Ovary (tissue), 9 donors: Measurements from ENCODE around the gene ARL17B. TPM values are rescaled to one million over a fixed set of nuclear protein-coding genes. Genes with fewer than 3 reads are reported as not detected.
"Not testable (repeated sequence)": the region's sequence is repeated elsewhere in the genome, so short reads cannot be mapped to it uniquely, and the experiment has no call there.

Experiments
- DNase-seq, 5 donors: peaks; one replicate each; pipeline ENCODE4 v3.0.0-alpha.2; 2019 to 2020
- H3K27ac ChIP-seq, 2 donors: fragments of 200-600 bp; one replicate each; pipeline versions ENCODE4 v1.5.1 to v1.8.0; 2019 to 2022
- H3K27me3 ChIP-seq: fragments of 200-600 bp; one replicate; pipeline ENCODE4 v1.8.0; 2022
- H3K36me3 ChIP-seq: fragments of 200-600 bp; sonication (generic); one replicate; pipeline ENCODE4 v1.5.1; 2019
- H3K4me1 ChIP-seq: one replicate; pipeline ENCODE4 v1.8.1; 2013; ENCODE audit warnings: mild to moderate bottlenecking, moderate library complexity; ENCODE audit not compliant: insufficient read depth
- H3K4me3 ChIP-seq: fragments of 200-600 bp; sonication (generic); one replicate; pipeline ENCODE4 v1.5.1; 2017
- H3K9me3 ChIP-seq, 2 donors: fragments of 200-600 bp in 1 of 2; sonication (generic) in 1 of 2; one replicate each; pipeline versions ENCODE4 v1.5.1 to v1.8.1; 2013 to 2019; ENCODE audit warnings: mild to moderate bottlenecking in 1 of 2, moderate library complexity in 1 of 2
- WGBS, 3 donors: extraction: QIAGEN DNeasy Blood & Tissue Kit in 1 of 3; methylation state at CpG; one replicate each; pipeline versions ENCODE4 v1.1.5 to v1.1.7; 2013 to 2017; 5-methylcytosine and 5-hydroxymethylcytosine counted together
- intact Hi-C, 4 donors: fragments of 100-400 bp; cut with DNase I; formaldehyde crosslinking; loops; one replicate each; pipeline versions ENCODE4 v1.11.0 to v1.15.1; 2022 to 2023
- polyA plus RNA-seq, 2 donors: library from polyadenylated mRNA; stranded (reverse); fragments of 200-250 nt in 1 of 2; fragments of 350-450 nt in 1 of 2; fragmentation: Illumina TruSeq in 1 of 2; extraction: RNeasy Lipid Tissue Mini Kit (QIAGEN cat#74804) in 1 of 2; gene quantifications; one replicate each; pipeline ENCODE4 v1.2.3, GENCODE V29; 2013 to 2014
- total RNA-seq, 7 donors: library from RNA; depleted of rRNA in 2 of 7; stranded (reverse); fragments of >200 nt in 2 of 7; fragmentation: NEBNext Ultra II Directional in 3 of 7; extraction: Animal tissue kit (Norgen Biotek cat#: 25700) in 3 of 7; gene quantifications; one replicate each; pipeline versions ENCODE4 v1.1.0 to v1.2.4, GENCODE V29; 2016 to 2023
- donor health status: DM: no; HTN: no; CAD: no; lungs with moderate emphysema.
- donor health status: DM: no; HTN: no; CAD: no.
- donor health status: Bipolar disorder and iron deficiency.
- donor health status: DM: yes; HTN: yes; CAD: no.
- donor health status: DM: no; HTN: no; CAD: no.
- donor health status: DM: yes; HTN: yes; CAD: no.

Gene ARL17B
- total and polyA plus RNA-seq, 9 donors: 4.7 to 26.6 (median 11.8) TPM

GRCh38 chr17:46372236-46373229 is 11.0 kb upstream of the ARL17B start:
- H3K9me3 ChIP-seq, intact Hi-C loops, H3K4me1 ChIP-seq, H3K27me3 ChIP-seq, DNase-seq, H3K4me3 ChIP-seq, H3K36me3 ChIP-seq, H3K27ac ChIP-seq: not testable (repeated sequence)
- WGBS, 3 donors: no CpG with 5 or more reads among the region's 95 CpGs

DNA sequence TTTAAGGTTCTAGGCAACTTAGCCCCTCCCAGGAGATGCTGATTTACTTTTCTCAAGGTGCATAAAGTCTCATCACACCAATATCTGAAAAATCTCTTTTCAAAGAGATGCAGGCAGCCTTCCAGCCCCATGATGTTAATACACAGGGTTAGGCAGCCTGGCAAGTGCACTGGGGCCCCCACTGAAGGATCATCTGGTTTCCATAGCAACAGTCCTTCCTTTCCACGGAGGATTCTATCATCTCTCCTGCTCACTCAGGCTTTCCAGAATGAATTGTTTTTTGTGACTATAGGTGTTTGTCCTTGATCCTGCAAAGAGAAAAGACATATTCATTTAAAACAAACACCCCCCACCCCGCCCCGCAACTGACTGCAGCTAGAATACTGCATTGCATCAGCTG is 6.0 kb upstream of the ARL17B start:
- H3K36me3 ChIP-seq, DNase-seq, H3K27me3 ChIP-seq, H3K9me3 ChIP-seq, H3K27ac ChIP-seq, H3K4me1 ChIP-seq, H3K4me3 ChIP-seq, intact Hi-C loops: not testable (repeated sequence)
- WGBS, 3 donors: no CpG with 5 or more reads among the region's 3 CpGs

- H3K36me3 ChIP-seq, H3K4me1 ChIP-seq, H3K9me3 ChIP-seq, H3K27ac ChIP-seq, H3K27me3 ChIP-seq, intact Hi-C loops, H3K4me3 ChIP-seq, DNase-seq: not testable (repeated sequence)
- no CpG with 5 or more reads among the region's 42 CpGs for WGBS, 3 donors
Measured at GRCh38 chr17:46361145-46361735, 326 bp downstream of the ARL17B start.

DNA sequence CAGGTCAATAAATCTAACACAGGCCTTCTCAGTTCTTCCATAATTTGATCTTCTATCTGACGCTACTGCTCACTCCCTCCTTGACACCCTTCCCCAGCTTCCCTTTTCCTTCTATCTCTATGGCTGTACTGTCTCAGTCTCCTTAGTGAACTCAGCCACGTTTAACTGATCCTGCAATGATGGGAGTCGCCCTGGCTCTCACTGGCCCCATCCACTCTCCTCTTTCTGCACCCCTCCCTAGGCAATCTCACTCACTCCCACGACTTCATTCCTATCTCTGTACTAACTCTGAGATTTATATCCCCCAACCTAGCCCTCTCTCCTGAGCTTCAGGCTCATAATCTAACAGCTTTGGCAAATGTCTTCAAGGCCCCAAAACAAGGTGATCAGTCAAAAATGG is 7.7 kb downstream of the ARL17B start:
- H3K27me3 ChIP-seq, DNase-seq, H3K4me1 ChIP-seq, H3K4me3 ChIP-seq, H3K36me3 ChIP-seq, H3K27ac ChIP-seq, intact Hi-C loops, H3K9me3 ChIP-seq: not testable (repeated sequence)
- no CpG with 5 or more reads among the region's 4 CpGs for WGBS, 3 donors

DNA sequence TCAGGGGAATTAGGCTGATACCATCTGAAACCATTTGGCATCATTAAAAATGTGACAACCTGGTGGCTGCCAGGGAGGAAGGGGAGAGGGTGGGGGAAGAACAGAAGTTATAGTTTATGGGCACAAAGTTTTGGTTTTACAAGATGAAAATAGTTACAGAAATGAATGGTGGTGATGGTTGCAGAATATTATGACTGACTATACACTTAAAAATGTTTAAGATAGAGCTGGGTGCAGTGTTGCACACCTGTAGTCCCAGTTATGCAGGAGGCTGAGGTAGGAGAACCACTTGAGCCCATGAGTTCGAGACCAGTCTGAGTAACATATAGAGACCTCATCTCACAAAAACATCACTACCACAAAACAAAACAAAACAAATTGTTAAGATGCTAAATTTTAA is 12.5 kb downstream of the ARL17B start:
- no CpG with 5 or more reads among the region's 1 CpG for WGBS, 3 donors
- H3K4me1 ChIP-seq, intact Hi-C loops: not testable (repeated sequence)

DNA sequence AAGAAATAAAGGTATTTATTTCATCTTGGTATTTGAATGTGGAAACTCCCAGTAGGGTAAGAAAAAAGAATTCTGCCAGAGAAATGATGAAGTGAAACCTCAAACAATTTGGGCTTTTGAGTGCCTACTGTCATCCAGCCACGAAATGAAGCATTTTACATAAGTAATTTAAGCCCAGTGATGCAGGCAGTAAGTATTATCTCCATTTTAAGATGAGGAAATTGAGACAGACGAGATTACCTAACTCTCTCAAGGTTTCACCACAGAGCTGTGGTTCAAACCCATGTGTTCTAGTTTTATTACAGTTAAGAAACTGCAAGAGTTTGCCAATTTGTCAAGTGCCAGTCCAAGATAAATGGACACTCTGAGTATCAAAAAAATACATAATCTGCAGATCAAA is 13.2 kb downstream of the ARL17B start:
- H3K27me3 ChIP-seq, H3K9me3 ChIP-seq, intact Hi-C loops, DNase-seq, H3K27ac ChIP-seq, H3K4me3 ChIP-seq, H3K4me1 ChIP-seq, H3K36me3 ChIP-seq: not testable (repeated sequence)
- WGBS, 3 donors: no CpG with 5 or more reads among the region's 2 CpGs

More for the DNA sequence above, 12.5 kb downstream of the ARL17B start:
- H3K4me3 ChIP-seq, H3K27ac ChIP-seq, DNase-seq, H3K36me3 ChIP-seq, H3K27me3 ChIP-seq, H3K9me3 ChIP-seq: not testable (repeated sequence)

DNA sequence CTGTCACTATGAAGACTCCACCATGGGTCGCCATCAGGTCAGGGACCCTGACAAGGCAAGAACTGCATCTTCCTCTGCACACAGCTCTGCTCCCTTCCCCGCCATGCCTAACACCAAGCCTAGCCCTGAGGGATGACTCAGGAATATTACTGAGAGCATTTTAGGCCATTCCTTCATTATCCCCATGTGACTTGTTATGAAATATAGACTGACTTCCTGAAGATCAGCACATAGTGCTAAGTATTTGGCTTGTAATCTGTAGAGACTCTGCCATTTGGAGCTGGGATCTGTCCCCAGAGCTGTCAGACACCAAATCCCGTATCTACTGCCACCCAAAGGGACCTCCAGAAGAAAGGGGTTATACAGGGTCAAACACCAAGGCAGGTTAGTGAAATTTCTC is 19.4 kb downstream of the ARL17B start:
- H3K4me1 ChIP-seq, H3K27ac ChIP-seq, H3K4me3 ChIP-seq, DNase-seq, H3K9me3 ChIP-seq, H3K27me3 ChIP-seq, H3K36me3 ChIP-seq, intact Hi-C loops: not testable (repeated sequence)
- no CpG with 5 or more reads among the region's 3 CpGs for WGBS, 3 donors

DNA sequence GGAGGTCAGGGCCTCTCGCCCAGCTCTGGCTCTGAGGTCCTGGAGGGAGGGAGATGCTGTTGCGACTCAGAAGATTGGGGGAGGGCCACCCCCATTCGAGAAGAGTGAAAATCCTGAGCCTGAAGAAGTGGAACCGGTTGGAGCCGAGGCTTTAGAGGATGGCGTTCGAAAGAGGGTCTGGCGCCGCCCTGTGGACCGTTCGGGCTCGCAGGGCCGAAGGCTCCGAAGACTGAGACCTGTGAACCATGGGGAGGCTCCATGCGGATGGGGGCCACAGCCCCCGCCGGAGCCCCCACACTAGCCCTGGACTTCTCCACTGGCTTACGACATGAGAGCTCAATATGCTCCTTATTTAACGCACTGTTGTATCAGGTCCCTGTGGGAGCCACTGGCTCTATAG is 20.3 kb downstream of the ARL17B start:
- DNase-seq, H3K27ac ChIP-seq, H3K9me3 ChIP-seq, H3K27me3 ChIP-seq, H3K4me1 ChIP-seq, intact Hi-C loops, H3K4me3 ChIP-seq, H3K36me3 ChIP-seq: not testable (repeated sequence)
- no CpG with 5 or more reads among the region's 19 CpGs for WGBS, 3 donors

- H3K4me3 ChIP-seq, H3K27ac ChIP-seq, H3K27me3 ChIP-seq, H3K4me1 ChIP-seq, H3K9me3 ChIP-seq, DNase-seq, H3K36me3 ChIP-seq, intact Hi-C loops: not testable (repeated sequence)
- no CpG with 5 or more reads among the region's 16 CpGs for WGBS, 3 donors
Measured at GRCh38 chr17:46294831-46295230, 66.7 kb downstream of the ARL17B start, which contains the start of gene LRRC37A. TSS of gene LRRC37A (plus strand) at chr17:46295131. CDS start at chr17:46295134, 3 bp downstream.

DNA sequence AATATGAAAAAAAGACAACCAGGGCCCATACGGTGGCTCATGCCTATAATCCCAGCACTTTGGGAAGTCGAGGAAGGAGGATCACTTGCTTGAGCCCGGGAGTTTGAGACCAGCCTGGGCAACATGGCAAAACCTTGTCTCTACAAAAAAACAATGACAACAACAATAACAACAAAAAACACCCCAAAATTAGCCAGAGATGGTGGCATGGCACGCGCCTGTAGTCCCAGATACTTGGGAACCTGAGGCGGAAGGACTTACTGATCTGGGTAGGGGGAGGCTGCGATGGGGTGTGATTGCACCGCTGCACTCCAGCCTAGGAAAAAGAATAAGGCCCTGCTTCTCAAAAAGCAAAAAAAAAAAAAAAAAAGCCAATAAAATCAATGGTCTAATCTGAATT is 69.9 kb downstream of the ARL17B start:
- H3K4me1 ChIP-seq, intact Hi-C loops, DNase-seq, H3K27me3 ChIP-seq, H3K36me3 ChIP-seq, H3K27ac ChIP-seq, H3K4me3 ChIP-seq, H3K9me3 ChIP-seq: not testable (repeated sequence)
- 93 to 95% (median 93%) methylated on average over 8 of the region's 8 CpGs for WGBS, 3 donors

DNA sequence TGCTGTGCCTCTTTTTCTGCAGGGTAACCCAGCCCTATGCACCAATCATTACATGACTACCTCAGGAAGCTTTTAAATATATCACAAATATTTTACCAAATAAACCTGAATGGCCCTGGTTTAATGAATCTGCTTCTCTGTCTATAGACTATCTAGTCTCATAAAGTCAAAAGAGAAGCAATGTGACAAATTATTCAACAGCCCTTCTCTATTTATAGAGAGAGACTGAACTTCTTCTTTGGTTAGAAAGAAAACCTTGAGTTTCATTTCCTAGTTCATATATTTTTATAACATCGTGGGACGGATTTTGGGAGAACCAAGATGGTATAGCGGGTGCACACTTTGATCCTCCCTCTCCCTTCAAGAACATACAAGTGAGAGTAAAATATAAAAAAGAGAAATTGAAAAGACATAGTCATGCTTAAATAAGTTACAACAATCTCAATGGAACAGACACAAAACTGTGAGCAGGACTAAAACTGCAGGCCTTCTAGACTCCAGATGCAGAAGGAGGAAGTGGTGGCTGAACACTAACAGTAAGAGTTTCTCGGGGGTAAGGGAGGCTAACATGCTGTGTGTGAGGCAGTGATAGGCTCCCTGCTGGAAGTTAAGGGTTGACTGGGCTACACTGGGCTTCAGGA is 70.5 kb downstream of the ARL17B start:
- DNase-seq, H3K27ac ChIP-seq, H3K4me1 ChIP-seq, intact Hi-C loops, H3K9me3 ChIP-seq, H3K27me3 ChIP-seq, H3K4me3 ChIP-seq, H3K36me3 ChIP-seq: not testable (repeated sequence)
- 84 to 90% (median 88%) methylated on average over 4 of the region's 4 CpGs for WGBS, 3 donors
